ENCODE results near the gene LRRC71. TPM values are rescaled to one million over a fixed set of nuclear protein-coding genes. Genes with fewer than 3 reads are reported as not detected.
A peak's percentile ranks its signal among the peaks of the same experiment; 100 is the strongest.

LRRC71 gene
- total RNA-seq, 2 donors from 2014 or later = not detected

- DNase-seq (ENCODE audit: low spot score) = no peak
- H3K4me1 ChIP-seq (ENCODE audit: control insufficient read depth in 1 of 2, low read depth in 2 of 2) = peaks cover 17 to 65% of the 10 kb centered on the region in 2 donors
- ATAC-seq (ENCODE audit: insufficient number of reproducible peaks, low FRiP score, low read depth) = no peak
- H3K27me3 ChIP-seq (replicated peaks; ENCODE audit: insufficient read depth) = no peaks in the 10 kb centered on the region
- TF ChIP-seq CTCF (IDR thresholded peaks at IDR 0.05) = no peak
- no peaks in the 10 kb centered on the region for H3K9me3 ChIP-seq
- peak overlapping the region; percentile 72 for H3K4me3 ChIP-seq
- H3K27ac ChIP-seq = peak overlapping the region; percentile 79 to 82
- no peaks in the 10 kb centered on the region for H3K36me3 ChIP-seq
Measured at GRCh38 chr1:156895455-156895812, 25.0 kb upstream of the LRRC71 start.

GRCh38 chr1:156895927-156896326 is 24.5 kb upstream of the LRRC71 start:
- no peak for TF ChIP-seq CTCF (IDR thresholded peaks at IDR 0.05)

GRCh38 chr1:156896490-156897033 is 23.9 kb upstream of the LRRC71 start:
- peaks cover 17 to 72% of the 10 kb centered on the region in 2 donors for H3K4me1 ChIP-seq (ENCODE audit: control insufficient read depth in 1 of 2, low read depth in 2 of 2)
- H3K27ac ChIP-seq = peak overlapping the region in 1 of 2 donors; percentile 82
- no peaks in the 10 kb centered on the region for H3K36me3 ChIP-seq
- no peak overlapping the region for H3K4me3 ChIP-seq
- DNase-seq (ENCODE audit: low spot score) (no peak), ATAC-seq (ENCODE audit: insufficient number of reproducible peaks, low FRiP score, low read depth) (no peak)
- no peaks in the 10 kb centered on the region for H3K9me3 ChIP-seq
- no peak for TF ChIP-seq CTCF (IDR thresholded peaks at IDR 0.05)
- H3K27me3 ChIP-seq (replicated peaks; ENCODE audit: insufficient read depth) = no peaks in the 10 kb centered on the region

More at GRCh38 chr1:156895927-156896326, 24.5 kb upstream of the LRRC71 start:
- ATAC-seq (ENCODE audit: insufficient number of reproducible peaks, low FRiP score, low read depth) (no peak), DNase-seq (ENCODE audit: low spot score) (no peak)
- peak overlapping the region in 1 of 2 donors; percentile 82 for H3K27ac ChIP-seq
- H3K9me3 ChIP-seq = no peaks in the 10 kb centered on the region
- no peaks in the 10 kb centered on the region for H3K36me3 ChIP-seq
- peak overlapping the region; percentile 17 for H3K4me3 ChIP-seq
- H3K4me1 ChIP-seq (ENCODE audit: control insufficient read depth in 1 of 2, low read depth in 2 of 2) = peaks cover 17 to 66% of the 10 kb centered on the region in 2 donors
- H3K27me3 ChIP-seq (replicated peaks; ENCODE audit: insufficient read depth) = no peaks in the 10 kb centered on the region

GRCh38 chr1:156897078-156897825 is 23.2 kb upstream of the LRRC71 start:
- TF ChIP-seq CTCF (IDR thresholded peaks at IDR 0.05) = no peak
- Histone ChIP-seq H3K27me3 (replicated peaks; ENCODE audit: insufficient read depth) (no peaks in the 10 kb centered on the region), H3K27ac (peak overlapping the region in 1 of 2 donors; percentile 50), H3K36me3 (no peaks in the 10 kb centered on the region), H3K4me3 (peak overlapping the region; percentile 37), H3K4me1 (ENCODE audit: control insufficient read depth in 1 of 2, low read depth in 2 of 2) (peaks cover 17 to 71% of the 10 kb centered on the region in 2 donors), H3K9me3 (no peaks in the 10 kb centered on the region)
- ATAC-seq (ENCODE audit: insufficient number of reproducible peaks, low FRiP score, low read depth) (no peak), DNase-seq (ENCODE audit: low spot score) (no peak)

GRCh38 chr1:156898161-156898566 is 22.3 kb upstream of the LRRC71 start:
- no peak for TF ChIP-seq CTCF (IDR thresholded peaks at IDR 0.05)
- no peaks in the 10 kb centered on the region for H3K36me3 ChIP-seq
- peak overlapping the region in 1 of 2 donors; percentile 50 for H3K27ac ChIP-seq
- H3K9me3 ChIP-seq = no peaks in the 10 kb centered on the region
- no peaks in the 10 kb centered on the region for H3K27me3 ChIP-seq (replicated peaks; ENCODE audit: insufficient read depth)
- peak overlapping the region; percentile 37 for H3K4me3 ChIP-seq
- H3K4me1 ChIP-seq (ENCODE audit: control insufficient read depth in 1 of 2, low read depth in 2 of 2) = peaks cover 13 to 62% of the 10 kb centered on the region in 2 donors
- DNase-seq (ENCODE audit: low spot score) (no peak), ATAC-seq (ENCODE audit: insufficient number of reproducible peaks, low FRiP score, low read depth) (no peak)

Measured in thoracic aorta (tissue), 2 donors.